IMR-90 (cell line): Measurements from ENCODE around the gene TJP1.

Experiments
- CEBPB ChIP-seq: IDR thresholded peaks from 2 replicates; pipeline ENCODE4 v1.6.1; 2012; ENCODE audit warnings: low read depth, low read length, improper control_type of control experiment
- CHD1 ChIP-seq: IDR thresholded peaks from 2 replicates; pipeline ENCODE4 v1.6.1; 2012; ENCODE audit warnings: low read depth, low read length, improper control_type of control experiment
- CTCF ChIP-seq: conservative IDR thresholded peaks from 2 replicates; pipeline ENCODE4 v1.5.1; 2012; ENCODE audit warnings: mild to moderate bottlenecking, low read depth, low read length, improper control_type of control experiment
- MAZ ChIP-seq: IDR thresholded peaks from 2 replicates; pipeline ENCODE4 v1.6.1; 2012; ENCODE audit warnings: low read depth, mild to moderate bottlenecking, low read length, improper control_type of control experiment, moderate library complexity, borderline replicate concordance
- MXI1 ChIP-seq: IDR thresholded peaks from 2 replicates; pipeline ENCODE4 v1.6.1; 2012; ENCODE audit warnings: low read depth, mild to moderate bottlenecking, low read length, moderate library complexity, borderline replicate concordance
- NFE2L2 ChIP-seq: fragments of 150-350 bp; IDR thresholded peaks from 2 replicates; pipeline ENCODE4 v1.6.1; 2016; ENCODE audit warnings: low read depth, mild to moderate bottlenecking, low read length
- POLR2A ChIP-seq: IDR thresholded peaks from 2 replicates; pipeline ENCODE4 v1.6.1; 2012; ENCODE audit warnings: mild to moderate bottlenecking, low read depth, low read length
- RAD21 ChIP-seq: IDR thresholded peaks from 2 replicates; pipeline ENCODE4 v1.6.1; 2012; ENCODE audit warnings: low read length, improper control_type of control experiment
- RCOR1 ChIP-seq: IDR thresholded peaks from 2 replicates; pipeline ENCODE4 v1.6.1; 2012; ENCODE audit warnings: mild to moderate bottlenecking, low read length, improper control_type of control experiment; ENCODE audit not compliant: insufficient replicate concordance
- SMC3 ChIP-seq: fragments of 150-350 bp; IDR thresholded peaks from 2 replicates; pipeline ENCODE4 v1.6.1; 2016; ENCODE audit warnings: low read depth, mild to moderate bottlenecking, antibody characterized with exemption, low read length, moderate library complexity
- USF2 ChIP-seq: fragments of 150-350 bp; IDR thresholded peaks from 2 replicates; pipeline ENCODE4 v1.6.1; 2017; ENCODE audit warnings: mild to moderate bottlenecking, antibody characterized with exemption, low read length, low read depth

- TF ChIP-seq CTCF (no peak), SMC3 (no peak), CEBPB (no peak), POLR2A (no peak), MXI1 (no peak), MAZ (no peak), USF2 (no peak), RCOR1 (no peak), CHD1 (no peak), RAD21 (no peak), NFE2L2 (no peak)
Observed at GRCh38 chr15:29840054-29840453, 17.8 kb upstream of the TJP1 start.
